Gastroesophageal sphincter (tissue), 4 donors: ENCODE measurements around the gene RARRES2. TPM values are rescaled to one million over a fixed set of nuclear protein-coding genes. Genes with fewer than 3 reads are reported as not detected.

ENCODE experiments used
- ATAC-seq: fragments of 150-250 bp; one replicate; pipeline ENCODE4 v1.9.1; 2016; ENCODE audit warnings: mild to moderate bottlenecking, moderate library complexity
- H3K27ac ChIP-seq, 4 donors: fragments of 200-600 bp; sonication (generic) in 3 of 4; 1 replicate in 3 of 4; 2 replicates in 1 of 4; pipeline ENCODE4 v1.5.1; 2016 to 2019
- H3K27me3 ChIP-seq: fragments of 200-600 bp; sonication (generic); one replicate; pipeline ENCODE4 v1.5.1; 2019
- H3K36me3 ChIP-seq, 2 donors: fragments of 200-600 bp; sonication (generic); one replicate each; pipeline ENCODE4 v1.5.1; 2019; ENCODE audit warnings: control low read depth in 1 of 2
- H3K4me1 ChIP-seq, 3 donors: fragments of 200-600 bp; sonication (generic); 1 replicate in 2 of 3; 2 replicates in 1 of 3; pipeline ENCODE4 v1.5.1; 2016 to 2019; ENCODE audit warnings: control low read depth in 2 of 3
- H3K4me3 ChIP-seq, 2 donors: fragments of 200-600 bp; sonication (generic); one replicate each; pipeline ENCODE4 v1.5.1; 2019; ENCODE audit warnings: mild to moderate bottlenecking in 1 of 2, moderate library complexity in 1 of 2
- H3K9me3 ChIP-seq, 3 donors: fragments of 200-600 bp; sonication (generic); one replicate each; pipeline ENCODE4 v1.5.1; 2017 to 2019; ENCODE audit warnings: control low read depth in 2 of 3
- EP300 ChIP-seq: sonication (generic); formaldehyde crosslinking; IDR thresholded peaks from one replicate; pipeline ENCODE4 v1.6.1; 2017; ENCODE audit warnings: antibody characterized with exemption, mild to moderate bottlenecking
- POLR2A ChIP-seq, 2 donors: fragments of 450-650 bp; IDR thresholded peaks; one replicate each; pipeline ENCODE4 v1.6.1; 2017; ENCODE audit warnings: antibody characterized with exemption in 2 of 2, mild to moderate bottlenecking in 2 of 2, moderate library complexity in 1 of 2
- POLR2AphosphoS5 ChIP-seq: sonication (generic); formaldehyde crosslinking; IDR thresholded peaks from one replicate; pipeline ENCODE4 v1.6.1; 2017; ENCODE audit warnings: antibody characterized with exemption
- WGBS, 2 donors: methylation state at CpG; one replicate each; pipeline ENCODE4 v1.1.5; 2018; ENCODE audit warnings: low coverage in 1 of 2; 5-methylcytosine and 5-hydroxymethylcytosine counted together
- total RNA-seq, 4 donors: library from RNA; depleted of rRNA; stranded (reverse); fragments of >200 nt; gene quantifications; one replicate each; pipeline ENCODE4 v1.1.0, GENCODE V29; 2016
- TF ChIP-seq, protein P1 (sequence below), 4 experiments: fragments of 200-600 bp in 2 of 4; fragments of 450-650 bp in 2 of 4; sonication (generic) in 1 of 4; IDR thresholded peaks; one replicate each; pipeline ENCODE4 v1.5.1; 2017 to 2019; ENCODE audit warnings: antibody characterized with exemption in 4 of 4, mild to moderate bottlenecking in 2 of 4, moderate library complexity in 2 of 4

RARRES2 gene
- total RNA-seq, 4 donors from 2014 or later = 152 to 341 (median 157) TPM

DNA sequence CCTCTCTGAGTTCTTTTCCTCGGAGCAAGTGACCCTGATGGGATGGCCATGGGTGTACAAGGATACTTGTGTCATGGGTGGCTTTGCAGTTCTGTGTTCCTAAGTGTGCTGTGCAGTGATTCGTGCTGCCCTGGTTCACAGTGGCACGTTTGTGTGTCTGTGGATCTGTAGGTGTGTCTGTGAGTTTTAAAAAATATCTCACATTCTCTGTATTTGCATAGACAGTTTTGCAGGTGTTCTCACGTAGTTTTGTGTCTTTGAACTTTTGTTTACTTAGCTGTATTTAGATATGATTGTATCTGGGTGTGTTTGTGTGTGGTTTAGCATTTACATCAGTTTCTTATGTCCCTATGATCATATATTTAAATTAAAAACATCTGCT, 41.4 kb upstream of the RARRES2 start:
- H3K27ac ChIP-seq = peak overlapping the region in 2 of 4 donors; percentile 20 to 51
- ATAC-seq = no peak

DNA sequence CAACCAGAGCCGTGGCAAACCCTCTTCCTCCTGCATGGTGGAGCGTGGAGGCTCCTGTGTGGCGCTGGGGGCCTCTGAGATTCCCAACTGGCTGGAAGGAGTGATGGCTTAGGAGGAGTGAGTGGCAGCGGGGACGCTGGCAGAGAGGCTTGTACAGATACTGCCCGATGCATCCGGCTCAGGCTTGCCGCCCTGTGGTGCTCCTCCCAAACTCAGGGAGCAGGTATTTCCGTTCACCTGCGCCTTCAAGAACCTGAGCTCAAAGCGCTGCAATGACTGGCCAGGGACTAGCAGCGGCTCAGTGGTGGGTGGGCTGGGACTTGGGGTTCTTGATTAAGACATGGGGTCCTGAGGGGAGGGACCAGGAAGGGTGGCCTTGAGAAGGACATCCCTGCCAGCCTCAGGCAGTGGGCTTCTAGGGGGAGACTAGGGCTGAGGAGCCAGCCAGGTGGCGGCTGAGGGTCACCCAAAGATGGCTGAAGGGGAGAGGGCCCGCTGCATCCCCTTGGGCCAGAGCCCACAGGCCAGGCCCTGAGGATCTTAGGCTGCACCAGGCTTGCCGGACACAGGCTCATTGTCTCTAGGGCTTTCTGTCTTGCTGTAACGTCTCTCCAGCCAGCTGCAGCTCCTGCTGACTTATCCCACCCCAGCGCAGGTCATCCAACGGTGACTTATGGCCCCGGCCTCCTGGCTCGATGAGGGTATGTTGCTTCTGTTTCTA, 40.9 kb upstream of the RARRES2 start:
- Histone ChIP-seq H3K36me3 (no peaks in the 10 kb centered on the region), H3K27me3 (no peaks in the 10 kb centered on the region), H3K27ac (peak overlapping the region in 2 of 4 donors; percentile 19 to 20), H3K9me3 (no peaks in the 10 kb centered on the region), H3K4me3 (no peak overlapping the region), H3K4me1 (peaks cover 0 to 76% (median 9%) of the 10 kb centered on the region in 3 donors)
- ATAC-seq = no peak
- WGBS, 2 donors = 68 to 81% methylated on average over 8 of the region's 20 CpGs
- TF ChIP-seq POLR2AphosphoS5 = no peak
- TF ChIP-seq POLR2A (IDR thresholded peaks at IDR 0.05) = no peak
- TF ChIP-seq, protein P1, sequence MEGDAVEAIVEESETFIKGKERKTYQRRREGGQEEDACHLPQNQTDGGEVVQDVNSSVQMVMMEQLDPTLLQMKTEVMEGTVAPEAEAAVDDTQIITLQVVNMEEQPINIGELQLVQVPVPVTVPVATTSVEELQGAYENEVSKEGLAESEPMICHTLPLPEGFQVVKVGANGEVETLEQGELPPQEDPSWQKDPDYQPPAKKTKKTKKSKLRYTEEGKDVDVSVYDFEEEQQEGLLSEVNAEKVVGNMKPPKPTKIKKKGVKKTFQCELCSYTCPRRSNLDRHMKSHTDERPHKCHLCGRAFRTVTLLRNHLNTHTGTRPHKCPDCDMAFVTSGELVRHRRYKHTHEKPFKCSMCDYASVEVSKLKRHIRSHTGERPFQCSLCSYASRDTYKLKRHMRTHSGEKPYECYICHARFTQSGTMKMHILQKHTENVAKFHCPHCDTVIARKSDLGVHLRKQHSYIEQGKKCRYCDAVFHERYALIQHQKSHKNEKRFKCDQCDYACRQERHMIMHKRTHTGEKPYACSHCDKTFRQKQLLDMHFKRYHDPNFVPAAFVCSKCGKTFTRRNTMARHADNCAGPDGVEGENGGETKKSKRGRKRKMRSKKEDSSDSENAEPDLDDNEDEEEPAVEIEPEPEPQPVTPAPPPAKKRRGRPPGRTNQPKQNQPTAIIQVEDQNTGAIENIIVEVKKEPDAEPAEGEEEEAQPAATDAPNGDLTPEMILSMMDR (IDR thresholded peaks at IDR 0.05) = no peak
- no peak for TF ChIP-seq EP300

More for the DNA sequence above, 41.4 kb upstream of the RARRES2 start:
- Histone ChIP-seq H3K4me3 (no peak overlapping the region), H3K9me3 (no peaks in the 10 kb centered on the region), H3K4me1 (peaks cover 0 to 73% (median 9%) of the 10 kb centered on the region in 3 donors), H3K36me3 (no peaks in the 10 kb centered on the region), H3K27me3 (no peaks in the 10 kb centered on the region)
- WGBS, 2 donors = 57 to 67% methylated on average over 4 of the region's 4 CpGs
- no peak for TF ChIP-seq EP300
- no peak for TF ChIP-seq POLR2A (IDR thresholded peaks at IDR 0.05)
- TF ChIP-seq, protein P1 (IDR thresholded peaks at IDR 0.05) = no peak
- no peak for TF ChIP-seq POLR2AphosphoS5

DNA sequence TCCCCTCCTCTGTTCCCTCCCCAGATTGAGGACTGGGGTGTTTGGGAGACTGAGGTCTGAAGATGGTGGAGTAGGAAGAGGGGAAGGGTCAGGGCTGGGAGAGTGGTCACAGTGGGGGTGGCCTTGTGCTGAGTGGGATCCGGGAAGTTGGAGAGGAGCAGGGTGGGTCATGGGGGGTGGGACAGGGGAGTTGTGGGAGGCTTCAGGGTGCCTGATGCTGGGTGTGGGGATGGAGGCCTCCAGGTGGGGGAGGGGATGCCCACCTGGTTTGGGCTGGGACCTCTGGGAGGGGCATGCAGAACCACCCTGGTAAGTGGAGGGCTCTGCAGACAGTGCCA, 40.3 kb upstream of the RARRES2 start:
- no peak for ATAC-seq
- no peaks in the 10 kb centered on the region for H3K36me3 ChIP-seq
- no peaks in the 10 kb centered on the region for H3K9me3 ChIP-seq
- H3K4me3 ChIP-seq = no peak overlapping the region
- peaks cover 0 to 77% (median 9%) of the 10 kb centered on the region in 3 donors for H3K4me1 ChIP-seq
- WGBS, 2 donors = no CpG with 5 or more reads among the region's 1 CpG
- peak overlapping the region in 2 of 4 donors; percentile 19 to 20 for H3K27ac ChIP-seq
- TF ChIP-seq, protein P1 (IDR thresholded peaks at IDR 0.05) = no peak
- no peak for TF ChIP-seq POLR2AphosphoS5
- no peak for TF ChIP-seq POLR2A (IDR thresholded peaks at IDR 0.05)
- no peak for TF ChIP-seq EP300
- no peaks in the 10 kb centered on the region for H3K27me3 ChIP-seq

DNA sequence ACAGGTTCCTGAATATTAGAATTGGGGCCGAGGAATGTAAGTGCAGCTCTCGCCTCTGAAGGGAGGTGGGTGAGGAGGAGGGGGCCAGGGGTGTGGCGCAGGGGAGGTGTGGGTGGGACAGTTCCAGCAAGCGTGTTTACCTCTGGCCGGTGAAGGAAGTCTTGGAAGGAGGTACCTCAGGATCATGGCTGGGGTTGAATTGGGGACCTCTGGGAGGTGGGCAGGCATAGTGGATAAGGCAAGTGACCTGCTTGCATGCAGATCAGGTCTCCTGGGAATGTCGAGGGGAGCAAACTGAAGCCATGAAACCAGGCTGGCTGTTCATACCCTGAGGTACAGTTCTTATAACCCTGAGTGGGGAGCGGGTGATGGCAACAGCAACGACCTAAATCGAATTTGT, 39.7 kb upstream of the RARRES2 start:
- Histone ChIP-seq H3K36me3 (no peaks in the 10 kb centered on the region), H3K4me3 (no peak overlapping the region), H3K4me1 (peaks cover 0 to 77% (median 9%) of the 10 kb centered on the region in 3 donors), H3K9me3 (no peaks in the 10 kb centered on the region), H3K27me3 (no peaks in the 10 kb centered on the region), H3K27ac (peak overlapping the region in 2 of 4 donors; percentile 11 to 96)
- no peak for ATAC-seq
- TF ChIP-seq EP300 (no peak), POLR2AphosphoS5 (no peak), POLR2A (IDR thresholded peaks at IDR 0.05) (no peak)
- TF ChIP-seq, protein P1 (IDR thresholded peaks at IDR 0.05) = no peak
- 97 to 100% methylated on average over 3 to 4 of the region's 9 CpGs for WGBS, 2 donors

DNA sequence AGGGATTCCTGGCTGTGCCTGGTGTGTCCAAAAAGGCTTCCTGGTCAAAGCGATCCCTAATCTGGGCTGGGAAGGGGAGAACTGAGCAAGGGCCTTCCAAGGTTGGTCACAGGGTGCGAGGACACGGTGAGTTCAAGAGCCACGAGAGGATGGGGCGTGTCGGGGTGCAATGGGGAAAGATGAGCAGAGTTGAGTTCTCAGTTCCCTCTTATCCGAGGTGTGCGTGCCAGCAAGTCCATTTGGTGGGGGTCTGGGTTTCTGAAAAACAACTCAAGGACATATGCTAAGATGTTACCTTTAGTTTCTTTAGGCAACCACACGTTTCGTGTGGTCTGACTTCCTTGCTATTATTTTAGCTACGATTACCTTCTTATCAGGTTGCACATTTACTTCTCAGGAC, 39.0 kb upstream of the RARRES2 start:
- 63 to 82% methylated on average over 4 to 11 of the region's 11 CpGs for WGBS, 2 donors
- TF ChIP-seq, protein P1 (IDR thresholded peaks at IDR 0.05) = no peak
- TF ChIP-seq EP300 = no peak
- no peak for TF ChIP-seq POLR2A (IDR thresholded peaks at IDR 0.05)
- TF ChIP-seq POLR2AphosphoS5 = no peak
- peaks cover 0 to 72% (median 9%) of the 10 kb centered on the region in 3 donors for H3K4me1 ChIP-seq
- ATAC-seq = no peak
- peak overlapping the region in 1 of 2 donors; percentile 91 for H3K4me3 ChIP-seq
- H3K27ac ChIP-seq = peak overlapping the region in 3 of 4 donors; percentile 94 to 96 (median 95)
- no peaks in the 10 kb centered on the region for H3K27me3 ChIP-seq
- no peaks in the 10 kb centered on the region for H3K36me3 ChIP-seq
- no peaks in the 10 kb centered on the region for H3K9me3 ChIP-seq
